Mesenteric fat pad (tissue), 1 donor: ENCODE data around the gene FOXI3. TPM values are rescaled to one million over a fixed set of nuclear protein-coding genes. Genes with fewer than 3 reads are reported as not detected.
"Not testable (repeated sequence)": the region's sequence is repeated elsewhere in the genome, so short reads cannot be mapped to it uniquely, and the experiment has no call there.

Experiments
- DNase-seq: peaks from one replicate; pipeline ENCODE4 v3.0.0-alpha.2; 2020; ENCODE audit warnings: low spot score
- total RNA-seq: library from RNA; stranded (reverse); fragmentation: NEBNext Ultra II Directional; extraction: Animal tissue kit (Norgen Biotek cat#: 25700); gene quantifications from one replicate; pipeline ENCODE4 v1.2.1, GENCODE V29; 2021
- donor health status: DM: yes; HTN: yes; CAD: no.

Gene FOXI3
- total RNA-seq, 1 donor from 2014 or later, result not detected

GRCh38 chr2:88442473-88442872 is 10.0 kb downstream of the FOXI3 start:
- no peak for DNase-seq

GRCh38 chr2:88442061-88442460 is 10.4 kb downstream of the FOXI3 start:
- DNase-seq, result no peak

GRCh38 chr2:88437010-88437409 is 15.5 kb downstream of the FOXI3 start:
- DNase-seq, result peak; percentile 64

GRCh38 chr2:88429929-88430328 is 22.6 kb downstream of the FOXI3 start:
- DNase-seq, result no peak

- DNase-seq, result no peak
These were observed 28.8 kb downstream of the FOXI3 start for GRCh38 chr2:88423733-88424132.

- not testable (repeated sequence) for DNase-seq
These were observed 33.4 kb downstream of the FOXI3 start for GRCh38 chr2:88419051-88419450.

GRCh38 chr2:88416016-88416663 is 36.4 kb downstream of the FOXI3 start:
- no peak for DNase-seq

GRCh38 chr2:88408870-88409269 is 43.6 kb downstream of the FOXI3 start:
- not testable (repeated sequence) for DNase-seq

- DNase-seq, result no peak
These were observed 52.3 kb downstream of the FOXI3 start for GRCh38 chr2:88400037-88400767.

GRCh38 chr2:88398180-88398579 is 54.3 kb downstream of the FOXI3 start:
- no peak for DNase-seq

Other genes starting within 250 kb of the FOXI3 start
- 21.8 TPM for gene EIF2AK3, start 174.8 kb upstream of the FOXI3 start, total RNA-seq
- gene RPIA, start 239.0 kb upstream of the FOXI3 start, total RNA-seq, result 20.3 TPM